Mucosa of descending colon (tissue), 3 donors: Measurements from ENCODE around the gene ELAC2. TPM values are rescaled to one million over a fixed set of nuclear protein-coding genes. Genes with fewer than 3 reads are reported as not detected.
A peak's percentile ranks its signal among the peaks of the same experiment; 100 is the strongest.

Experiments
- ATAC-seq: fragments of 200-7000 bp; cut with Tn5 transposase; one replicate; pipeline ENCODE4 v1.9.1; 2020; ENCODE audit warnings: mild to moderate bottlenecking, moderate library complexity
- DNase-seq, 3 donors: peaks; one replicate each; pipeline ENCODE4 v3.0.0-alpha.2; 2020
- H3K36me3 ChIP-seq: fragments of 200-600 bp; one replicate; pipeline ENCODE4 v1.8.0; 2021; ENCODE audit warnings: low read depth, mild to moderate bottlenecking
- H3K4me1 ChIP-seq: fragments of 200-600 bp; one replicate; pipeline ENCODE4 v1.8.0; 2021; ENCODE audit warnings: low read depth, mild to moderate bottlenecking
- H3K4me3 ChIP-seq: fragments of 200-600 bp; one replicate; pipeline ENCODE4 v1.8.0; 2021; ENCODE audit warnings: mild to moderate bottlenecking
- H3K9me3 ChIP-seq: fragments of 200-600 bp; one replicate; pipeline ENCODE4 v1.8.0; 2021; ENCODE audit warnings: mild to moderate bottlenecking
- CTCF ChIP-seq: fragments of 200-600 bp; IDR thresholded peaks from one replicate; pipeline ENCODE4 v1.8.0; 2022; ENCODE audit warnings: antibody characterized with exemption, mild to moderate bottlenecking
- intact Hi-C, 2 donors: fragments of 100-400 bp; cut with DNase I in 1 of 2; cut with micrococcal nuclease in 1 of 2; formaldehyde crosslinking; loops; one replicate each; pipeline versions ENCODE4 v1.11.0 to v1.11.1; 2022; cut with DNase I, micrococcal nuclease
- total RNA-seq, 3 donors: library from RNA; stranded (reverse); fragmentation: NEBNext Ultra II Directional in 2 of 3; extraction: Animal tissue kit (Norgen Biotek cat#: 25700) in 2 of 3; gene quantifications; one replicate each; pipeline versions ENCODE4 v1.2.1 to v1.2.4, GENCODE V29; 2021 to 2023
- donor health status: DM: no; HTN: no; CAD: no; lungs with moderate emphysema.
- donor health status: DM: no; HTN: no; CAD: no.
- donor health status: DM: no; HTN: yes; CAD: no.

The ELAC2 gene
- total RNA-seq, 3 donors from 2014 or later, result 46.7 to 47.1 (median 46.9) TPM

GRCh38 chr17:12990041-12990808 is 27.6 kb downstream of the ELAC2 start:
- H3K9me3 ChIP-seq, result no peaks in the 10 kb centered on the region
- DNase-seq (no peak), ATAC-seq (peak; percentile 11)
- H3K4me1 ChIP-seq, result no peaks in the 10 kb centered on the region
- TF ChIP-seq CTCF, result no peak
- intact Hi-C loops, result no loop called here
- peaks cover 20% of the 10 kb centered on the region for H3K36me3 ChIP-seq
- no peak overlapping the region for H3K4me3 ChIP-seq

- no peak overlapping the region for H3K4me3 ChIP-seq
- intact Hi-C loops, result no loop called here
- H3K9me3 ChIP-seq, result no peaks in the 10 kb centered on the region
- ATAC-seq, result no peak
- H3K4me1 ChIP-seq, result no peaks in the 10 kb centered on the region
- no peak for TF ChIP-seq CTCF
- DNase-seq, result no peak
- no peaks in the 10 kb centered on the region for H3K36me3 ChIP-seq
Observed at GRCh38 chr17:12987120-12987519, 30.7 kb downstream of the ELAC2 start.

- no peak for ATAC-seq
- no peaks in the 10 kb centered on the region for H3K9me3 ChIP-seq
- no peak overlapping the region for H3K4me3 ChIP-seq
- no peak for TF ChIP-seq CTCF
- intact Hi-C loops, result no loop called here
- no peak for DNase-seq
- no peaks in the 10 kb centered on the region for H3K36me3 ChIP-seq
- no peaks in the 10 kb centered on the region for H3K4me1 ChIP-seq
Observed at GRCh38 chr17:12985431-12986293, 32.2 kb downstream of the ELAC2 start.

- ATAC-seq (peak; percentile 52), DNase-seq (peak in 1 of 3 donors; percentile 52)
- Histone ChIP-seq H3K4me1 (no peaks in the 10 kb centered on the region), H3K4me3 (no peak overlapping the region), H3K36me3 (no peaks in the 10 kb centered on the region), H3K9me3 (no peaks in the 10 kb centered on the region)
- no peak for TF ChIP-seq CTCF
- intact Hi-C loops, result no loop called here
Observed at GRCh38 chr17:12983991-12984884, 33.6 kb downstream of the ELAC2 start.

DNA sequence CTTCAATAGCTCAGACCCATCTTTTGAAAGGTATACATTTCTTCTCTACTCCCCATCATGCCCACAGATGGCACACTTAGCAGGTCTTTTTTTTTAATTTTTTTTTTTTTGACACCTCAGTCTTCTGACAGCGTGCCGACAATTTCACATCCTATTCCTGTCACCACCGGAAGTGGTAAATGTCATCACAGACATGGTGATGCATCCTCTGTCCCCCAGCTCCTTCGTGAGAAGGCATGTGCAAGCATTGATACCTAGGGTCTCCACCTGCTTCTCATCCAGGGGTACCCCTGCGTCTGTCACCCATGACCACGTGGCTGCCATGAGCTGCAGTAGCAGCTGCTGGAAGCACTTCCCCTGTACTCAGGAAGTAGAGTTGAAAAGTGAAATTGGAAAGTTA is 35.6 kb downstream of the ELAC2 start:
- no peak for ATAC-seq
- no peak for DNase-seq
- H3K4me1 ChIP-seq, result no peaks in the 10 kb centered on the region
- no peak overlapping the region for H3K4me3 ChIP-seq
- no peak for TF ChIP-seq CTCF
- no peaks in the 10 kb centered on the region for H3K36me3 ChIP-seq
- H3K9me3 ChIP-seq, result no peaks in the 10 kb centered on the region
- intact Hi-C loops, result no loop called here
